ENCODE results near the gene AKR1B1.
A peak's percentile ranks its signal among the peaks of the same experiment; 100 is the strongest.

AKR1B1 gene

DNA sequence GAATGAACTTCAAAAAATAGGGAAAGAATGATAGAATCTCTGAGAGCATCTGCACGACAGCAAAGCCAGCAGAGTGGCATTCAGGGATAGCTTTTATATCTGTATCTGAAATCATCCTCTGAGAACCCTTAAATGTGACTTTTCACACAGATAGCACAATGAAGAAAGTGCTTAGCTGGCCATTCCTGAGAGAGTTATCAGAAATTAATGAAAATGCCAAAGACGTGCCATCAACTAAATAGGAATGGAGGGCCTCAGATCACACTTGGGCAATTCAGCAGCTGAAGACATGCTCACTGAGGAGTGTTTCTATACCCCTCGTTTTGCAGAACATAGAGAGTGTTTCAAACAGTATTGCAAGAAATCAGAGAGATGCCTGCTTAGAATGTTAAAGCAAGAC lies 51.6 kb downstream of the AKR1B1 start:
- DNase-seq = no peak

DNA sequence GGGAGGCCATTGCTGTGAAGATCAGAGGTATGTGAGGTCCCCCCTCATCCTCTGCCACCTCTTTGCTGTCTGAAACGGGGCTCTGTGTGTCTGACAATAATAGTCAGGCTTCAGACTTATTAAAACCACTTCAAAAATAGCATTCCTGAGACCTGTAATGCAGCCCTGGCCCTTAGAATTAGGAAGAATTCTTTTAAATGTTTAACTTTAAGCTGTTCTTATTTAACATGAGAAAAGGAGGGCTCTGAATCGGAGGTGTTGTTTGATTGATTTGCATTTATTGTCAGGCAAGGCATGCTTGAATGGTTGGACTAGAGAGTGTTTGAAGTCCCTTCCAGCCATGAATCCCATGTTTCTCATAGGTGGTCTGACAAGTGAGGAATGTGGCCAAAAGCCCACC lies 52.5 kb downstream of the AKR1B1 start:
- DNase-seq = no peak

DNA sequence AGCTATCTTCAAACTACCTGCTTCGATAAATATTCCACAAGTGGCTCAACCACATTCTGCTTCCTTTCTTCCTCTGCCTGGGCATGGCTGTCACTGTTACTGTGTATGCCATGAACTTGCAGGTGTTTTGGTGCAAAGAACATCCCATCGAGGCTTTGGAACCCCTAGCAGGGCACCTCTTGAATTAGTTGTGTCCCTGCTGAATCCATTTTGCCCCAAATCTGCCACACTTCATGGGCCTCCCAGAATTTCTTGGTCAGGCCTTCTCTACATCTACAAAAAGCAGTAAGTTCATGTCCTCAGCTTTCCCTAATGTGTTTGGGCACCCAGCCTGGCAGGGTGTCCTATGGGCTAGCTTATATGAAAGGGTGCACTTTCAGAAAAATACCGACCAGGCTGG lies 53.6 kb downstream of the AKR1B1 start:
- no peak for DNase-seq

GRCh38 chr7:134403062-134403461 lies 55.8 kb downstream of the AKR1B1 start:
- no peak for DNase-seq

- no peak for DNase-seq
Observed at GRCh38 chr7:134400859-134401258, 58.0 kb downstream of the AKR1B1 start.

DNA sequence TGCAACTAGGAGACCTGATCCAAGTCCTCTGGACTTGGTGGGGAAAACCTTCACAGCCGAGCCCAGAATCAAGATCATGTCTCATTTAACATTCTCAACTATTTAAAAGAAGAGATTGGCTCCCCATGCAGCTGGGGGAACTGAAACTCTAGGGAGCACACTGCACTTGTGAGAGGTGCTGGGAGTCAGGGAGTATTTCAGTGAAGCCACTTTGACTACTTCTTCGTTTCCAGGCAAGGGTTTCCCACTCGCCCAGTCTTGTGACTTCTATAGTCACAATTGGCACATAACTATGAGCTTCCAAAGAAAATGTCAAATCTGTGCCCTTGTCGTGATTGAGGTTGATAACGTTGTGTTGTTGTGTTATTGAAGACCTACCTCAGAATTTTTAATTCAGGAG lies 62.9 kb downstream of the AKR1B1 start:
- no peak for DNase-seq

DNA sequence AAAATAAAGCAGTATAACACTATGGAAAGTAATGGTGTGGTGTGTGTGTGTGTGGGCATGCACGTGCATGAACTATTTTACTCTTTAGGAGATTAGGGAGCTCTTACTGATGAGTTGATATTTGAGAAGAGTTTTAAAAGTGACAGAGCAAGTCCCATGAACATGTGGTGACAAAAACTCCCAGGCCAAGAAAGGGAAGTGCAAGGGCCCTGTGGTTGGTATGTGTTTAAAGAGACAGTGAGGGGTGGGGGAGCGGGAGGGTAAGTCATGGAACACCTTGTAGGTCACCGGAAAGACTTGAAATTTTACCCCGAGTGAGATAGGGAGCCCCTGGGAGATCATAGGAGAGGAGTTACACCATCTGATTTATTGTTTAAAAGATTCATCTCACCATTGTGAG lies 63.3 kb downstream of the AKR1B1 start:
- no peak for DNase-seq

GRCh38 chr7:134394056-134394455 lies 64.8 kb downstream of the AKR1B1 start:
- peak; percentile 2 for DNase-seq

Data from fibroblast of skin of right biceps (primary cell).